Measurements from ENCODE around the gene C1orf35. TPM values are rescaled to one million over a fixed set of nuclear protein-coding genes. Genes with fewer than 3 reads are reported as not detected.

The C1orf35 gene
- total RNA-seq, 1 donor from 2014 or later: 12.4 TPM

DNA sequence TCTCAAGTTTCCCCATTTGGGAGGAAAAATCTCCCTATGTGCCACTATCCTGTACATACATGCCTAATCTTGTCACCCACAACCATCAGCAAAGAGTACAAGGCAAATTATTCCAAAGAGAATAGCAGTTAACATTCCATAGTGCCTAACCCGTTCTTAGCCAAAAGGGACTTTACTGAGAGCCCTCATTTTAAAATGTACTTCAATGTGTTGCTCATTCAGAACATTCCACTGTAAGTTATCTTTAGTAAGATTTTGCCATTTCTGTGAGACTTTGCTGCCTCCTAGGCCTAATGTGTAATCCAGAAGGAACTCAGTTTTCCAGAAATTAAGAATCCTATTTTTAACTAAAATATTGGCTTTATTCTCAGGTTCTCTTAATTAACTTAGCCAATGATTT, 17.2 kb upstream of the C1orf35 start:
- Histone ChIP-seq H3K4me3 (no peak overlapping the region), H3K27ac (no peak overlapping the region), H3K9me3 (no peaks in the 10 kb centered on the region), H3K27me3 (ENCODE audit: low read depth) (no peaks in the 10 kb centered on the region), H3K36me3 (no peaks in the 10 kb centered on the region), H3K4me1 (no peaks in the 10 kb centered on the region)
- ATAC-seq: no peak
- intact Hi-C loops (cut with DNase I): no loop called here
- TF ChIP-seq CTCF (IDR thresholded peaks at IDR 0.05): no peak
- no peak for DNase-seq

GRCh38 chr1:228118040-228118439, 14.9 kb upstream of the C1orf35 start:
- Histone ChIP-seq H3K4me3 (no peak overlapping the region), H3K27me3 (ENCODE audit: low read depth) (no peaks in the 10 kb centered on the region), H3K36me3 (no peaks in the 10 kb centered on the region), H3K27ac (no peak overlapping the region), H3K4me1 (no peaks in the 10 kb centered on the region), H3K9me3 (no peaks in the 10 kb centered on the region)
- ATAC-seq (no peak), DNase-seq (no peak)
- TF ChIP-seq CTCF (IDR thresholded peaks at IDR 0.05): no peak
- intact Hi-C loops (cut with DNase I): no loop called here

DNA sequence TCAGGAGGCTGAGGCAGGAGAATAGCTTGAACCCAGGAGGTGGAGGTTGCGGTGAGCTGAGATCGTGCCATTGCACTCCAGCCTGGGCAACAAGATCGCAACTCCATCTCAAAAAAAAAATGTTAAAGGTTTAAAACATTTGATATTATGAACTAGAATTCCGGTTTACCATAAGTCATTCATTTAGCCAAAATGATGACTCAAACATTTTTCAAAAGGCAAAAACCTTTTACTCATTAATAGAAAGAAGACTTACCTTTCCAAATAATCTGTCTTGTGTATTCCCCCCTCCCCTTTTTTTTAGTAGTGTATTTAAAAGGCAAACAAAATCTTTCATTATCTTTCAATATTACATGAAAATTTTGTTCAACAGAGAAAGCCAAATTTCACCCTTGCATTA, 14.2 kb upstream of the C1orf35 start:
- Histone ChIP-seq H3K27me3 (ENCODE audit: low read depth) (no peaks in the 10 kb centered on the region), H3K9me3 (no peaks in the 10 kb centered on the region), H3K36me3 (no peaks in the 10 kb centered on the region), H3K27ac (no peak overlapping the region), H3K4me3 (no peak overlapping the region), H3K4me1 (no peaks in the 10 kb centered on the region)
- ATAC-seq: no peak
- no peak for DNase-seq
- TF ChIP-seq CTCF (IDR thresholded peaks at IDR 0.05): no peak
- intact Hi-C loops (cut with DNase I): no loop called here

DNA sequence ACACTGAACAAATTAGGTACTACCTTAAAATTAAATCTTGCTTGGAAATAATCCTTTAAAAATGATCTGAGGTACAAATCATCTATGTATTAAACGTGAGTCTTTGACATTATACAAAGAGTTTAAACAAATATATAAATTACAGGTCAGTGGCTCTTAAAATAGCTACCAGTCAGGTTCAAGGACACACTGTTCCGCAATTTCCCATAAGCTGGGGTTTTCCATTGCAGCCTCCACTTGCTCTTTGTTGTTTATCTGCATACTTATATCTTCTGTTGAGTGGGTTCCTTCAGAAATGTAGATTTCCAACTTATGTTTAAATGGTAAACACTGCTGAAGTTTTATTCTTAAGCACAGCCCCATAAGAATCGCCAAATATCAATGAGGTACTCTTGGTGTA, 11.7 kb upstream of the C1orf35 start:
- peaks cover 8% of the 10 kb centered on the region for H3K4me1 ChIP-seq
- no peaks in the 10 kb centered on the region for H3K9me3 ChIP-seq
- H3K27me3 ChIP-seq (ENCODE audit: low read depth): no peaks in the 10 kb centered on the region
- intact Hi-C loops (cut with DNase I): no loop called here
- TF ChIP-seq CTCF (IDR thresholded peaks at IDR 0.05): no peak
- ATAC-seq: no peak
- H3K36me3 ChIP-seq: no peaks in the 10 kb centered on the region
- H3K27ac ChIP-seq: no peak overlapping the region
- DNase-seq: no peak
- no peak overlapping the region for H3K4me3 ChIP-seq

DNA sequence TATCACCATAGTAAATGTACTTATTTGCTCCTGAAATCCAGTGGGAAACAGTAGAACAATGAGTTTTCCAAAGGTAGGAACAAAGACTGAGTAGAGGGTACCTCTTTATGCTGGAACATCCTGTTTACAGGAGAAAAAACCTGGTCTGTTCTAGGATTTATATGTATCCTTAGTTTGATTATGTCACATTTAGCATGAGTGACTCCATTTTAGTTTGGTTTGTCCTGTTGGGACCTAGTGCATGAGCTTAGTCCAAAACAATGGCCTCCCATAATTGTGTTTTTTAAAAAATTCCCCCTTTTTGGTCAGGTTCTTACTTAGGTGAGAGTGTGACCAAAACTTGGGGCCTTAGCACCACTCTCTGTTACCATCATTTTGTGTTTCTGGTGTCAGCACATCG, 9.5 kb upstream of the C1orf35 start:
- no peak for DNase-seq
- intact Hi-C loops (cut with DNase I): no loop called here
- no peaks in the 10 kb centered on the region for H3K27me3 ChIP-seq (ENCODE audit: low read depth)

More for the DNA sequence above, 9.5 kb upstream of the C1orf35 start:
- no peak for ATAC-seq
- Histone ChIP-seq H3K9me3 (no peaks in the 10 kb centered on the region), H3K27ac (no peak overlapping the region), H3K36me3 (peaks cover 2% of the 10 kb centered on the region), H3K4me1 (peaks cover 20% of the 10 kb centered on the region), H3K4me3 (no peak overlapping the region)
- TF ChIP-seq CTCF (IDR thresholded peaks at IDR 0.05): no peak
